HG03108 (cell line): ENCODE results near the gene MGRN1.

Experiments
- ATAC-seq: cut with Tn5 transposase; IDR thresholded peaks from one replicate; pipeline ENCODE4 v1.9.1; 2021; ENCODE audit warnings: moderate library complexity; ENCODE audit not compliant: unreplicated experiment

Gene MGRN1

GRCh38 chr16:4667203-4667963 is 42.8 kb downstream of the MGRN1 start:
- ATAC-seq, result no peak

- no peak for ATAC-seq
Measured at GRCh38 chr16:4668313-4668960, 43.8 kb downstream of the MGRN1 start.

GRCh38 chr16:4673387-4674046 is 48.9 kb downstream of the MGRN1 start:
- ATAC-seq, result no peak

GRCh38 chr16:4674926-4675530 is 50.4 kb downstream of the MGRN1 start:
- ATAC-seq, result no peak

- ATAC-seq, result no peak
Measured at GRCh38 chr16:4675864-4676786, 51.5 kb downstream of the MGRN1 start.

- ATAC-seq, result no peak
Measured at GRCh38 chr16:4676831-4677230, 52.2 kb downstream of the MGRN1 start.

- no peak for ATAC-seq
Measured at GRCh38 chr16:4677390-4677789, 52.8 kb downstream of the MGRN1 start.

GRCh38 chr16:4677994-4678393 is 53.4 kb downstream of the MGRN1 start:
- no peak for ATAC-seq

- no peak for ATAC-seq
Measured at GRCh38 chr16:4678596-4678995, 54.0 kb downstream of the MGRN1 start.

- no peak for ATAC-seq
Measured at GRCh38 chr16:4679156-4679849, 54.7 kb downstream of the MGRN1 start.

- no peak for ATAC-seq
Measured at GRCh38 chr16:4679850-4680636, 55.4 kb downstream of the MGRN1 start.

GRCh38 chr16:4680673-4681470 is 56.2 kb downstream of the MGRN1 start:
- no peak for ATAC-seq

- ATAC-seq, result no peak
Measured at GRCh38 chr16:4681471-4682083, 57.0 kb downstream of the MGRN1 start.

- no peak for ATAC-seq
Measured at GRCh38 chr16:4682084-4682591, 57.5 kb downstream of the MGRN1 start.

- no peak for ATAC-seq
Measured at GRCh38 chr16:4682616-4683254, 58.1 kb downstream of the MGRN1 start.

- no peak for ATAC-seq
Measured at GRCh38 chr16:4683255-4684057, 58.8 kb downstream of the MGRN1 start.
